Ishikawa (cell line): ENCODE measurements around the gene PHF13.

Source experiments
- EP300 ChIP-seq: IDR thresholded peaks from 2 replicates; pipeline ENCODE4 v1.6.1; 2012; ENCODE audit warnings: borderline replicate concordance
- FOXM1 ChIP-seq: IDR thresholded peaks from 2 replicates; pipeline ENCODE4 v1.6.1; 2012; ENCODE audit warnings: low read depth, borderline replicate concordance
- NFIC ChIP-seq: IDR thresholded peaks from 2 replicates; pipeline ENCODE4 v1.6.1; 2012
- RAD21 ChIP-seq: IDR thresholded peaks from 2 replicates; pipeline ENCODE4 v1.6.1; 2012; ENCODE audit warnings: low read depth
- TAF1 ChIP-seq: IDR thresholded peaks from 2 replicates; pipeline ENCODE4 v1.6.1; 2012; ENCODE audit warnings: low read depth, mild to moderate bottlenecking
- TCF12 ChIP-seq: IDR thresholded peaks from 2 replicates; pipeline ENCODE4 v1.6.1; 2012; ENCODE audit warnings: low read depth
- YY1 ChIP-seq: IDR thresholded peaks from 2 replicates; pipeline ENCODE4 v1.6.1; 2012; ENCODE audit warnings: low read depth
- TF ChIP-seq, protein P1 (sequence below): IDR thresholded peaks from 2 replicates; pipeline ENCODE4 v1.6.1; 2012; ENCODE audit warnings: low read depth, mild to moderate bottlenecking

GRCh38 chr1:6591644-6592043 is 21.9 kb upstream of the PHF13 start:
- TF ChIP-seq NFIC (no peak), EP300 (no peak), YY1 (no peak), RAD21 (no peak), TCF12 (no peak), FOXM1 (no peak), TAF1 (no peak)
- TF ChIP-seq, protein P1, sequence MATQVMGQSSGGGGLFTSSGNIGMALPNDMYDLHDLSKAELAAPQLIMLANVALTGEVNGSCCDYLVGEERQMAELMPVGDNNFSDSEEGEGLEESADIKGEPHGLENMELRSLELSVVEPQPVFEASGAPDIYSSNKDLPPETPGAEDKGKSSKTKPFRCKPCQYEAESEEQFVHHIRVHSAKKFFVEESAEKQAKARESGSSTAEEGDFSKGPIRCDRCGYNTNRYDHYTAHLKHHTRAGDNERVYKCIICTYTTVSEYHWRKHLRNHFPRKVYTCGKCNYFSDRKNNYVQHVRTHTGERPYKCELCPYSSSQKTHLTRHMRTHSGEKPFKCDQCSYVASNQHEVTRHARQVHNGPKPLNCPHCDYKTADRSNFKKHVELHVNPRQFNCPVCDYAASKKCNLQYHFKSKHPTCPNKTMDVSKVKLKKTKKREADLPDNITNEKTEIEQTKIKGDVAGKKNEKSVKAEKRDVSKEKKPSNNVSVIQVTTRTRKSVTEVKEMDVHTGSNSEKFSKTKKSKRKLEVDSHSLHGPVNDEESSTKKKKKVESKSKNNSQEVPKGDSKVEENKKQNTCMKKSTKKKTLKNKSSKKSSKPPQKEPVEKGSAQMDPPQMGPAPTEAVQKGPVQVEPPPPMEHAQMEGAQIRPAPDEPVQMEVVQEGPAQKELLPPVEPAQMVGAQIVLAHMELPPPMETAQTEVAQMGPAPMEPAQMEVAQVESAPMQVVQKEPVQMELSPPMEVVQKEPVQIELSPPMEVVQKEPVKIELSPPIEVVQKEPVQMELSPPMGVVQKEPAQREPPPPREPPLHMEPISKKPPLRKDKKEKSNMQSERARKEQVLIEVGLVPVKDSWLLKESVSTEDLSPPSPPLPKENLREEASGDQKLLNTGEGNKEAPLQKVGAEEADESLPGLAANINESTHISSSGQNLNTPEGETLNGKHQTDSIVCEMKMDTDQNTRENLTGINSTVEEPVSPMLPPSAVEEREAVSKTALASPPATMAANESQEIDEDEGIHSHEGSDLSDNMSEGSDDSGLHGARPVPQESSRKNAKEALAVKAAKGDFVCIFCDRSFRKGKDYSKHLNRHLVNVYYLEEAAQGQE: no peak
